HepG2 (cell line): ENCODE results near the gene MAMSTR. TPM values are rescaled to one million over a fixed set of nuclear protein-coding genes. Genes with fewer than 3 reads are reported as not detected.

Experiments
- ATAC-seq: fragments of 200-7000 bp; cut with Tn5 transposase; 3 replicates; pipeline ENCODE4 v1.9.1; 2020; ENCODE audit warnings: mild to moderate bottlenecking, moderate library complexity
- BruUV-seq: library from RNA; stranded (reverse); fragments of 400-500 nt; replicated peaks from 2 replicates; lab custom pipeline; 2021; lab: Mats Ljungman, UMichigan
- CTCF ChIA-PET: fragments of 300-600 bp; formaldehyde crosslinking; extraction: SDS; loops from one replicate; lab custom pipeline; 2021; ENCODE audit warnings: low total read pairs, inconsistent platforms, low intra/inter-chr PET ratio; lab: Yijun Ruan, JAX
- POLR2A ChIA-PET: fragments of 350-600 bp; sonication (Branson Sonifier 250); formaldehyde crosslinking; loops from one replicate; lab custom pipeline; 2020; ENCODE audit warnings: antibody characterized with exemption, inconsistent platforms; lab: Yijun Ruan, JAX
- DNase-seq: peaks from one replicate; pipeline ENCODE4 v3.0.0-alpha.2; 2015; ENCODE audit warnings: low spot score
- FAIRE-seq: peaks from 3 replicates; lab custom pipeline; 2011; peaks lifted over from hg19 to GRCh38; lab: Jason Lieb, UNC
- H2AFZ ChIP-seq: one replicate; pipeline ENCODE4 v1.6.1; 2011; ENCODE audit warnings: low read length, inconsistent platforms
- H3K27ac ChIP-seq: fragments of 300-600 bp; 3 replicates; pipeline ENCODE4 v1.8.0; 2011; ENCODE audit warnings: mixed run types, mild to moderate bottlenecking, mixed read lengths, low read length, inconsistent platforms; ENCODE audit not compliant: insufficient read depth; ENCODE audit errors: extremely low read length
- H3K27me3 ChIP-seq, 2 experiments: fragments of 200-600 bp in 1 of 2; 2 replicates in 1 of 2; 3 replicates in 1 of 2; pipeline versions ENCODE4 v1.6.0 to v1.8.0; 2011; ENCODE audit warnings: low read length in 2 of 2, mild to moderate bottlenecking in 2 of 2, moderate library complexity in 2 of 2, inconsistent platforms in 1 of 2; ENCODE audit not compliant: insufficient read depth in 2 of 2, control insufficient read depth in 1 of 2
- H3K36me3 ChIP-seq, 2 experiments: fragments of 200-600 bp in 1 of 2; replicated peaks in 1 of 2; 2 replicates in 1 of 2; 3 replicates in 1 of 2; pipeline versions ENCODE4 v1.5.1 to v1.8.0; 2011; ENCODE audit warnings: low read length in 2 of 2, inconsistent platforms in 1 of 2; ENCODE audit not compliant: insufficient read depth in 2 of 2, control insufficient read depth in 1 of 2
- H3K4me1 ChIP-seq: 2 replicates; pipeline ENCODE4 v1.5.1; 2012; ENCODE audit warnings: low read length, inconsistent platforms; ENCODE audit not compliant: insufficient read depth
- H3K4me2 ChIP-seq: 2 replicates; pipeline ENCODE4 v1.6.0; 2011; ENCODE audit warnings: low read depth, low read length, inconsistent platforms
- H3K4me3 ChIP-seq, 3 experiments: fragments of 200-600 bp in 1 of 3; sonication (generic), shearing (Covaris generic) in 1 of 3; replicated peaks in 1 of 3; 2 replicates each; pipeline ENCODE4 v1.5.1; 2011 to 2016; ENCODE audit warnings: low read length in 3 of 3, inconsistent platforms in 2 of 3, low read depth in 2 of 3, mild to moderate bottlenecking in 2 of 3, control low read depth in 1 of 3, mixed read lengths in 1 of 3; ENCODE audit not compliant: insufficient read depth in 1 of 3
- H3K79me2 ChIP-seq: one replicate; pipeline ENCODE4 v1.6.1; 2011; ENCODE audit warnings: low read length, inconsistent platforms; ENCODE audit not compliant: insufficient read depth
- H3K9ac ChIP-seq: 2 replicates; pipeline ENCODE4 v1.6.0; 2011; ENCODE audit warnings: mild to moderate bottlenecking, low read depth, low read length, inconsistent platforms; ENCODE audit not compliant: insufficient read depth
- H3K9me3 ChIP-seq: 2 replicates; pipeline ENCODE4 v1.5.1; 2012; ENCODE audit warnings: mild to moderate bottlenecking, low read length
- H4K20me1 ChIP-seq: 2 replicates; pipeline ENCODE4 v1.6.0; 2011; ENCODE audit warnings: inconsistent platforms, mild to moderate bottlenecking, low read length, moderate library complexity; ENCODE audit not compliant: insufficient read depth
- ARID5B ChIP-seq: IDR thresholded peaks from 2 replicates; pipeline ENCODE4 v1.4.0; 2020; ENCODE audit warnings: mild to moderate bottlenecking, missing genetic modification reagents
- DNMT1 ChIP-seq: sonication (generic); formaldehyde crosslinking; IDR thresholded peaks from 2 replicates; pipeline ENCODE4 v1.5.1; 2020; ENCODE audit warnings: mild to moderate bottlenecking, missing genetic modification reagents
- GABPA ChIP-seq, 2 experiments: IDR thresholded peaks; 2 replicates each; pipeline ENCODE4 v1.6.1; 2011 to 2016; ENCODE audit warnings: low read depth in 2 of 2, low read length in 1 of 2, missing biosample characterization in 1 of 2, missing genetic modification characterization in 1 of 2
- NFE2L2 ChIP-seq: fragments of 150-350 bp; IDR thresholded peaks from 2 replicates; pipeline ENCODE4 v1.6.1; 2014; ENCODE audit warnings: low read length
- RFXAP ChIP-seq: sonication (generic); formaldehyde crosslinking; IDR thresholded peaks from 2 replicates; pipeline ENCODE4 v1.4.0; 2020; ENCODE audit warnings: missing genetic modification reagents, borderline replicate concordance
- ZNF781 ChIP-seq: sonication (generic); formaldehyde crosslinking; IDR thresholded peaks from 2 replicates; pipeline ENCODE4 v1.5.1; 2020; ENCODE audit warnings: borderline replicate concordance, mild to moderate bottlenecking, missing genetic modification reagents; ENCODE audit errors: not compliant biosample characterization
- ZNF839 ChIP-seq: sonication (generic); formaldehyde crosslinking; IDR thresholded peaks from 2 replicates; pipeline ENCODE4 v1.4.0; 2020; ENCODE audit warnings: missing genetic modification reagents, mild to moderate bottlenecking, borderline replicate concordance
- WGBS: methylation state at CpG from one replicate; pipeline ENCODE4 v1.1.6; 2017; ENCODE audit warnings: low lambda C conversion rate; 5-methylcytosine and 5-hydroxymethylcytosine counted together
- in situ Hi-C: cut with HindIII; loops from 2 replicates; pipeline ENCODE4 v1.10.0; 2017; ENCODE audit warnings: low pct_unique_long_range_greater_than_20kb; ENCODE audit not compliant: extremely low pct_ligation_motif_present
- intact Hi-C: fragments of 100-400 bp; cut with micrococcal nuclease; formaldehyde crosslinking; loops from one replicate; pipeline ENCODE4 v1.10.0; 2022; ENCODE audit not compliant: unreplicated experiment
- polyA plus RNA-seq, 8 experiments: library from polyadenylated mRNA; depleted of rRNA in 3 of 8; stranded (reverse) in 7 of 8; unstranded in 1 of 8; fragments of >200 nt; fragmentation: Illumina TruSeq in 4 of 8; extraction: Trizol in 4 of 8; gene quantifications; 2 replicates each; pipeline versions ENCODE4 v1.2.1 to v1.2.3, GENCODE V29; 2011 to 2016; ENCODE audit warnings: low read depth in 4 of 8, missing spikeins in 1 of 8, mixed read lengths in 1 of 8; ENCODE audit not compliant: insufficient read depth in 1 of 8
- total RNA-seq, 5 experiments: library from RNA; depleted of rRNA; stranded (reverse); fragments of >200 nt; fragmentation: Illumina TruSeq; extraction: Trizol; gene quantifications; 2 replicates each; pipeline ENCODE4 v1.2.3, GENCODE V29; 2016; ENCODE audit warnings: low read depth in 1 of 5
- TF ChIP-seq, protein P1 (sequence below): sonication (generic); formaldehyde crosslinking; IDR thresholded peaks from 2 replicates; pipeline ENCODE4 v1.5.1; 2020; ENCODE audit warnings: mild to moderate bottlenecking, missing genetic modification reagents, moderate library complexity
- TF ChIP-seq, protein P2 (sequence below): IDR thresholded peaks from 2 replicates; pipeline ENCODE4 v1.6.1; 2016

The MAMSTR gene
- total and polyA plus RNA-seq, 2 of the 13 experiments (the other 11 are each of a cell fraction or from before 2014, with no cell fraction given) = 2.2 to 2.4 TPM

GRCh38 chr19:48760504-48761205, 41.1 kb upstream of the MAMSTR start:
- in situ Hi-C loops = no loop called here
- H3K4me3 ChIP-seq = 0 out of 6 replicates have a peak overlapping the region, but pooled peaks of 1 of the 3 experiments have one; percentile 25
- no peaks in the 10 kb centered on the region for H3K27me3 ChIP-seq
- peaks cover 65% of the 10 kb centered on the region for H3K4me1 ChIP-seq
- no peak overlapping the region for H3K9ac ChIP-seq
- no peaks in the 10 kb centered on the region for H3K79me2 ChIP-seq
- FAIRE-seq (no peak), DNase-seq (peak; percentile 48), ATAC-seq (peak; percentile 25; the same call in 2 of the 3 replicates)
- 55% methylated on average over 16 of the region's 16 CpGs for WGBS
- no peak overlapping the region for H3K27ac ChIP-seq
- no TSS peak for BruUV-seq
- intact Hi-C loops = no loop called here
- CTCF ChIA-PET = no interaction called here
- peak overlapping the region; percentile 59 for H2AFZ ChIP-seq
- peak overlapping the region; percentile 50 for H3K4me2 ChIP-seq
- no peaks in the 10 kb centered on the region for H3K9me3 ChIP-seq
- POLR2A ChIA-PET = interaction anchor here (0.6 to 3.8 kb wide), 9 partner anchors 9 to 879 kb away, joined by 3 to 30 read pairs (median 3); partner anchors contain the start of genes GYS1, IZUMO1, PPP1R15A and RRAS
- H4K20me1 ChIP-seq = no peaks in the 10 kb centered on the region
- no peaks in the 10 kb centered on the region for H3K36me3 ChIP-seq
- TF ChIP-seq ZNF781 (CRISPR knock-in tag) = no peak
- TF ChIP-seq ARID5B (CRISPR knock-in tag) = peak; percentile 17; the same call in 1 of the 2 replicates
- no peak for TF ChIP-seq RFXAP
- TF ChIP-seq GABPA (IDR thresholded peaks at IDR 0.05; ENCODE audit: low read depth, low read length) = no peak
- TF ChIP-seq GABPA (CRISPR knock-in tag; IDR thresholded peaks at IDR 0.05; ENCODE audit: low read depth) = 0 out of 2 replicates have a peak, but pooled peaks have one; percentile 9
- TF ChIP-seq DNMT1 (CRISPR knock-in tag) = no peak
- TF ChIP-seq, protein P1, sequence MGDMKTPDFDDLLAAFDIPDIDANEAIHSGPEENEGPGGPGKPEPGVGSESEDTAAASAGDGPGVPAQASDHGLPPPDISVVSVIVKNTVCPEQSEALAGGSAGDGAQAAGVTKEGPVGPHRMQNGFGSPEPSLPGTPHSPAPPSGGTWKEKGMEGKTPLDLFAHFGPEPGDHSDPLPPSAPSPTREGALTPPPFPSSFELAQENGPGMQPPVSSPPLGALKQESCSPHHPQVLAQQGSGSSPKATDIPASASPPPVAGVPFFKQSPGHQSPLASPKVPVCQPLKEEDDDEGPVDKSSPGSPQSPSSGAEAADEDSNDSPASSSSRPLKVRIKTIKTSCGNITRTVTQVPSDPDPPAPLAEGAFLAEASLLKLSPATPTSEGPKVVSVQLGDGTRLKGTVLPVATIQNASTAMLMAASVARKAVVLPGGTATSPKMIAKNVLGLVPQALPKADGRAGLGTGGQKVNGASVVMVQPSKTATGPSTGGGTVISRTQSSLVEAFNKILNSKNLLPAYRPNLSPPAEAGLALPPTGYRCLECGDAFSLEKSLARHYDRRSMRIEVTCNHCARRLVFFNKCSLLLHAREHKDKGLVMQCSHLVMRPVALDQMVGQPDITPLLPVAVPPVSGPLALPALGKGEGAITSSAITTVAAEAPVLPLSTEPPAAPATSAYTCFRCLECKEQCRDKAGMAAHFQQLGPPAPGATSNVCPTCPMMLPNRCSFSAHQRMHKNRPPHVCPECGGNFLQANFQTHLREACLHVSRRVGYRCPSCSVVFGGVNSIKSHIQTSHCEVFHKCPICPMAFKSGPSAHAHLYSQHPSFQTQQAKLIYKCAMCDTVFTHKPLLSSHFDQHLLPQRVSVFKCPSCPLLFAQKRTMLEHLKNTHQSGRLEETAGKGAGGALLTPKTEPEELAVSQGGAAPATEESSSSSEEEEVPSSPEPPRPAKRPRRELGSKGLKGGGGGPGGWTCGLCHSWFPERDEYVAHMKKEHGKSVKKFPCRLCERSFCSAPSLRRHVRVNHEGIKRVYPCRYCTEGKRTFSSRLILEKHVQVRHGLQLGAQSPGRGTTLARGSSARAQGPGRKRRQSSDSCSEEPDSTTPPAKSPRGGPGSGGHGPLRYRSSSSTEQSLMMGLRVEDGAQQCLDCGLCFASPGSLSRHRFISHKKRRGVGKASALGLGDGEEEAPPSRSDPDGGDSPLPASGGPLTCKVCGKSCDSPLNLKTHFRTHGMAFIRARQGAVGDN = peak; percentile 46
- TF ChIP-seq NFE2L2 = 0 out of 2 replicates have a peak, but pooled peaks have one; percentile 9
- TF ChIP-seq ZNF839 = no peak
- TF ChIP-seq, protein P2, sequence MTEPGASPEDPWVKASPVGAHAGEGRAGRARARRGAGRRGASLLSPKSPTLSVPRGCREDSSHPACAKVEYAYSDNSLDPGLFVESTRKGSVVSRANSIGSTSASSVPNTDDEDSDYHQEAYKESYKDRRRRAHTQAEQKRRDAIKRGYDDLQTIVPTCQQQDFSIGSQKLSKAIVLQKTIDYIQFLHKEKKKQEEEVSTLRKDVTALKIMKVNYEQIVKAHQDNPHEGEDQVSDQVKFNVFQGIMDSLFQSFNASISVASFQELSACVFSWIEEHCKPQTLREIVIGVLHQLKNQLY (CRISPR knock-in tag) = no peak
